HG03354 (cell line): ENCODE results near the gene SYNE1.

Experiments
- ATAC-seq: cut with Tn5 transposase; IDR thresholded peaks from one replicate; pipeline ENCODE4 v1.9.1; 2021; ENCODE audit warnings: mild to moderate bottlenecking; ENCODE audit not compliant: unreplicated experiment, poor library complexity, severe bottlenecking

The SYNE1 gene

GRCh38 chr6:152394303-152394702 is 242.9 kb downstream of the SYNE1 start:
- no peak for ATAC-seq

DNA sequence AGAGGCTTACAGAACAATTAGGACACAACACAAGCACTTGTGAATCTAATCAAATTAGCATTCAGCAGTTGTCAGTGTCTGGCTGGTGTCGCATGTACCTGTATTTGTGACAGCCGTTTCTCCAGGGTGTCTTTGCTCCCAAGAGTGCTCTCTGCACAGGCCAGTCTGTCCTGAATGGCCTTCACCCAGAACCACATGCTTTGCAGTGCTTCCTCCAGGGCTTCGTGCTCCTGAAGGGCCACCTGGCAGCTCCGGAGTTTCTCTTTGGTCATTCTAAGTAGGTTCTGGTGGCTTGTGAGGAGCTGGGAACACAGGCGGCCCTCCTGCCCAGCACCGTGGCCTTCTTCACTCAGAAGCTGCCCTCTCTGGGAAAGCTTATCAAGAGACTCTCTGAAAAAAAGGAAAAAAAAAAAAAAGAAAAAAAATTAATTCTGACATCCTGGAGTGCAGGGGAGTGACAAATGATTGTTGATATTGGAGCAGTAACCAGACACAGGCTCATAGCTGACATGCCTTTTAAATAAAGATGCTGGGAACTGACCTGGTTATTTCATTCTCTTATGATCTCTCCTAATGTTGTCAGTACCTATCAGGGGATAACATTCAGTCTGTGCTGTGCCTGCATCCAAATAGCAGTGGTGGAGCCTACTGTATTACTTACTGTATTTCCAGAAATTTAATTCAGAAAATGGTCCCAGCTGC is 245.8 kb downstream of the SYNE1 start:
- ATAC-seq = no peak

GRCh38 chr6:152387091-152387490 is 250.1 kb downstream of the SYNE1 start:
- ATAC-seq = no peak

- peak; percentile 61 for ATAC-seq
These were observed 251.0 kb downstream of the SYNE1 start for GRCh38 chr6:152386131-152386530.

DNA sequence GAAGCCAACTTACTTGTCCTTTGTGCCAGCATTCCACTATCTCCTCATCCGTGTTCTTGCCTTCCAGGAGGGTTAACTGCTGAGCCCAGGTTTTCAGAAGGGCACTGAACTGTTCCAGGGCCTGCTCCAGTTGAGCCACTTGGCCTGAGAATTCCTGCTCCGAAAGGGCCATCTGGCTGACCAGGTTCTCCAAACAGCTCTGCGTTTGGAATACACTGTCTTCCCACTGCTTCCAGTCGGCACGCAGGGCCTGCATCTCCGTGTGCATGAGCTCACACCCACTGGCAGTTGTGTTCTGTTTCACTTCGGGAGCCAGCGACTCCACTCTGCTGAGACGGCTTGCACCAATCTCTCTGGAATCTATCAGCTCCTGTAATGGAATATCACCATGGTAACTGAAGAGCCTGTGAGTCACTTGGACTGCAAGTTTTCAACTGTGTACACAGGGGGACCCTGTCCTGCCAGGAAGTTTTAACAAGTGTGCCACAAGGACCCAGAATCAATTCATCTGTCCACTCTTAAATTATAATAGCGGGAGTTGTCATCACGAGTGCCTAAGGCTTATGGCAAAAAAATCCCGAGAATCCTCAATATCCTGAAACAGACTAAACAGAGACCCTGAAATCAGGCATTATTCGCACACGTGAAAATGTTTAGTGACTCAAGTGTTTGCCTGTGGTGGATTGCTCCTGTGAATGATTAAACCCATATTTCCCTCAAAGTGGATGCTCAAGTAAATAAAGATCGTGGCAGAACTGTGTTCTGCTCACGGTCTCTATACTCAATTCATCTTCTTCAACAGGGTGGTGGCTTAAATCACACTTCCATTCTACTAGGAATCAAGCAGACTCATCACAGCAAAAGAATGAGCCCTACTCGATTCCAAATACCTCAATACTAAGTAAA is 255.9 kb downstream of the SYNE1 start:
- ATAC-seq = no peak

DNA sequence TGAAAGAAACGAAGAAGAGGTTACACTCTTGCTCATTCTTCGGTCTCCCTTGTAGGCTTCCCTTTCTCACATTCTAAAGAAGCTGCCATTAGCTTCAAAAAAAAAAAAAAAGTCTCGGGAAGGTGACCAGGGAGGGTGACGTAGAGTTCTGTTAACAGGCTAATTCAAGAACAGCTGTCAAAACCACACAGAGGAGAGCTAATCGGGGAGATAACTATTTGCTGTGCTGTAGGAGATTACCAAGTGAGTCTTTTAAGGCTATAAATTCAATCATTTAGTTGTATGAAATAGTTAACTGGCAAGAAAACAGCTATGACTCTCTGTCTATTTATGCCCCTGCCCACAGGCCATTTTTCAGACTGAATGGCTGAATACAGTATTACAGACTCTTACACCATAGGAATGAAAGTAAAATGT is 256.8 kb downstream of the SYNE1 start:
- ATAC-seq = no peak

DNA sequence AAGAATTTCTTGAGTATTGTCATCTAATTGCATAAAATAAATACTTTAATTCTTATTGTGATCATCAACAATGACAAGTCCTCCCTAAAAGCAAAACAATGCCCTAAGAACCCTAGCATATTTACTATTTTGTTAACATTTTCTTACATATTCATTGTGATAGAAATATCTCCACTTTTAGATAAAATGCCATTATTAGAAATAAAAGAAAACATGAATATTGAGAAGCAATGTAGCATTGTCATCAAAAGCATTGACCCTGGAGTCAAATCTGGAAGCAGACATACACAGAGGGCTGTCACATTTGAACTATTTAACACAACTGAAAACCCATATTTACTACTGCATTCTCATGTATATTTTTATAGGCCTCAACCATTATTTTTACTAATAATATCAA is 257.7 kb downstream of the SYNE1 start:
- ATAC-seq = no peak

DNA sequence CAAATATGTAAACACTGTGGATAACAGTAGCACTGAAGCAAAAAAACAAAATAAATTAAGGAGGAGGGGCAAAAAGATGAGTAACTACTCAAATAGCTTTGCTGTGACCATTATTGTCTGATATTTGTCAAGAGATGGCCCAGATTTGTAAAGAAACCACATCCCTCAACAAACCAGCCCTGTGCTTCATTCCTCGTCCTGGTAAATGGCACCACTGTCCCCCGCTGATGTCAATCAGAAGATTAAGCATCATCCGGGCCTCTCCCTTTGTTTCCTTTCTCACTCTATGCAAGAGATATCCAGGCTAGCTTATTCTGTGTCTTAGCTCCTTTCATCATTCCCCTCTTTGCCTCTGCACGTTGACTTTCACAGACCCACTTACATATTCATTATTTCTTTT is 259.0 kb downstream of the SYNE1 start:
- no peak for ATAC-seq

DNA sequence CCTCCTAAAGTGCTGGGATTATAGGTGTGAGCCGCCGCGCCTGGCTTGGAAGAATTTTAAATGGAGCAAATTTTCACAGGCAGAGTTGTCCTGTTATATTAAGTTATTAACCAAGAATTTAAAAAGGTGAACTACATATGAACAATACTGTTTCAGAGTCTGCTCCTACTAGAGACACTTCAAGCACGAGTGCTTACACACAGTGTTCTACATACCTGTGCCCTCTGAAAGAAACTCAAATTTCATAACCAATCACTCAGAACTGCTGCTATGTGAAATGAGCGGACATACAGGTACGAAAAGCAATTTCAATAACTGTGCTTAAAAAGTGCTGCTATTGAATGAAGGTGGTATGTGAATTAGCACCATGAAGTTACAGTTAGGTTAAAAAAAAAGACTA is 262.0 kb downstream of the SYNE1 start:
- no peak for ATAC-seq

GRCh38 chr6:152372945-152373344 is 264.2 kb downstream of the SYNE1 start:
- no peak for ATAC-seq

DNA sequence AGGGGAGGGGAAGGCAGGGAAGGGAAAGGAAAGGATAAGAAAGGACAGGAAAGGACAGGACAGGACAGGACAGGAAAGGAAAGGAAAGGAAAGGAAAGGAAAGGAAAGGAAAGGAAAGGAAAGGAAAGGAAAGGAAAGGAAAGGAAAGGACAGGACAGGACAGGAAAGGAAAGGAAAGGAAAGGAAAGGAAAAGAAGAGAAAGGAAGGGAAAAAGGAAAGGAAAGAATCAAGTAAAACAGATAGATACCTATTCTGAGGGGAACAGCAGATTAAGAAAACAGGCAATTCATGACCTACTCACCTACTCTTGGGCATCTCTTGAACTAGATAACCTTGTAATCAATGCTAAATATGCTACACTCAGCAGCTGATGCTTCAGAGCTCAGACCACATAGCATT is 265.4 kb downstream of the SYNE1 start:
- no peak for ATAC-seq

DNA sequence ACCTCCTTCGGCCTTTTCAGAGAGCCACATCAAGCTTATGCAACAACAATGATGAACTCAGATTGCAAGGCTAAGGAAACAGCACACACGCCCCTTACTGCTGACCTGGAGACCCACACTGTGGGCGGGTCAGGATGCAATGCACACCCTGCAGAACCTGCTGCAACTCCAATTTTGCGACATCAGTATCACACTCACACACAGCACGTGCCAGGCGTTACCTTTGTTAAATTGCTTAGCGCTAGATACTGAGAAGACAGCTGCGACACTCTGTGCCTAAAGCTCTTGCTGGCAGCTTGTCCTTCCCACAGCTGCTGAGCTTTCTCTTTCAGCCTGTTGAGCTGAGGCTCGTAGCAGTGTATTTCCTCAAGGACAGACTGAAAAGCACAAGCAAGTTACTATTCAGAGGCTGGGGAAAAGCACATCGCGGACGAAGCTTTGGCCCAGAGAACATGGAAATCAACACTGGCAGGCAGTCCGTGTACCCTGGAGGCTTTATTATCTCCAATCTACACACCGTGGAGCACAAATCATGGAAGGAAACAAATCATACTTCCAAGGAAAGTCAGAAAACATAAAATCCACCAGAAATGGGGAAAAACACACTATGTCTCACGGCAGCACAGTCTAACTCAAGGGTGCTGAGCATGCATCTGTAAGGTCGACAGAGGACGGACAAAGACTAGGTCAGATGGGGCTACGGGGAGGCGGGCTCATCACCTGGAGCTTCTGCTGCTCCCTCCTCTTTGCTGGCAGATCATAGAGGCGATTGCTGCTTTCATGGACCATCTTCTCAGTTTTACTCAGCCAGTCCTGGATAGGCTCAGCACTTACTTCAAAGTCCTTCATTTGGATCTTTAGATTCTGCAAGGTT is 268.2 kb downstream of the SYNE1 start:
- ATAC-seq = no peak

DNA sequence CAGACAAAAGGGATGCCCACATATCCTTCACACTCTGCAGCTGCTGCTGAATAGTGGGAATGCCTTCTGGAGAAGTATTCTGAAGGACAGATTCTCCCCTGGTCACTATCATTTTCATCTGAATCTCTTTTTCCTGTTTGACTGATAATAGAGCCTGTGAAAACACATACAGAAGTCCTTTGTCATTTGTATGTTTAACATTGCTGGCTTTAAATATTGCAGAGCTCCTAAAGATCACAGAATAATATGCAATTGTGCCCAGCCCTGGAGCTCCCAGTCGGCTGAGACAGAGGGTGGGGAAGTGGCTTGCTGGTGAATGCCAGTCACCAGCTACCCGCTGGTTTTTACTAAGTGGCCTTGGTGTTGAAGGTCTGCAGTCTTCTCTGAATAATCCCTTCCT is 272.3 kb downstream of the SYNE1 start:
- ATAC-seq = no peak

GRCh38 chr6:152360034-152360433 is 277.1 kb downstream of the SYNE1 start:
- ATAC-seq = no peak

- peak; percentile 73 for ATAC-seq
These were observed 280.5 kb downstream of the SYNE1 start for GRCh38 chr6:152356662-152357061.

- ATAC-seq = no peak
These were observed 281.1 kb downstream of the SYNE1 start for GRCh38 chr6:152356016-152356415.

DNA sequence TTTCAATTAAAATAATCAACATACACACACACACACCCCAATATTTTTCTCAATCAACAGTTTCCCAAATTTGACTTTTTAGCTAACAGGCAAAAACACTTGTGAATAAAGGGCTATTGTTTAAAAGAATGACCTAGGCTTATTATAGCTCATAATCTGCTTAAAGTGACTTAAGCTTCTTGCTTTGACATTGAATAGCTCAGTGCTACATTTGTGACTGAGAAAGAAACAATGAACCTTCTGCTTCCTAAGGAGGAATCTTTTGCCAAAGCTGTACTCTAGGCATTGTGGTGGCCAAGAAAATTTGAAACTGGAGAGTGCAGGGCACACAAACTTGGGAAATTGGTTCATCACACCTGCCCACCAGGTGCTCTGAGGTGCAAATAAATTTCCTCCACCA is 282.0 kb downstream of the SYNE1 start:
- no peak for ATAC-seq

DNA sequence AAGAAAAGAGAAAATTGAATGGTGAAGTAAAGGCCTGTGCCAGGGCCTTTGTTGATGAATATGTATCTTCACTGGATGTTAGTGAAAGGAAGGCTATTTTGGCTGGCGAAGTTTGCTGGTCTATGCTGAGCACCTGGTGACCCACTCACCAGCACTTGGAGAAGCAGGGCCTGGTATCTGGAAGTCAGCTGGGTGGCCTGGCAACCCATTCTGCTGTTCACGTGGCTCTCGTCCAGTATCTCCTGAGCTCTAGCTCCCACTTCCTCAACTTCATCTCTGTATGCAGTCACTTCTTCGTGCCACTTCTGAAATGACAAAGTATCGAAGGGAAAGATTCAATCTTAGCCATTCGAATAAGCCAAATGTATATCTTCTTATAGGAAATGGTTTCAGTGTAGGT is 283.7 kb downstream of the SYNE1 start:
- ATAC-seq = no peak

GRCh38 chr6:152351742-152352141 is 285.4 kb downstream of the SYNE1 start:
- no peak for ATAC-seq

- no peak for ATAC-seq
These were observed 286.1 kb downstream of the SYNE1 start for GRCh38 chr6:152351110-152351509.
